GM12878 (cell line): ENCODE results near the gene LPCAT3. TPM values are rescaled to one million over a fixed set of nuclear protein-coding genes. Genes with fewer than 3 reads are reported as not detected.

Experiments
- ATAC-seq: fragments of 200-7000 bp; cut with Tn5 transposase; 3 replicates; pipeline ENCODE4 v1.9.1; 2020; ENCODE audit warnings: mild to moderate bottlenecking, moderate library complexity
- BruUV-seq: library from RNA; stranded (reverse); fragments of 400-500 nt; replicated peaks from 2 replicates; lab custom pipeline; 2021; lab: Mats Ljungman, UMichigan
- CTCF ChIA-PET: fragments of 300-600 bp; sonication (Branson Sonifier 250); formaldehyde crosslinking; extraction: SDS; loops from one replicate; lab custom pipeline; 2021; ENCODE audit warnings: inconsistent platforms; lab: Yijun Ruan, JAX
- POLR2A ChIA-PET: fragments of 350-600 bp; formaldehyde crosslinking; extraction: SDS; loops from one replicate; lab custom pipeline; 2021; ENCODE audit warnings: inconsistent platforms; lab: Charles Lee
- RAD21 ChIA-PET: fragments of 300-600 bp; sonication (Branson Sonifier 250); formaldehyde crosslinking; loops from one replicate; lab custom pipeline; 2023; ENCODE audit warnings: antibody characterized with exemption; ENCODE audit not compliant: unreplicated experiment; lab: Charles Lee
- SMC1A ChIA-PET: fragments of 300-600 bp; sonication (Branson Sonifier 250); formaldehyde crosslinking; loops from one replicate; lab custom pipeline; 2023; ENCODE audit not compliant: unreplicated experiment, uncharacterized antibody; lab: Charles Lee
- DNase-seq: peaks from one replicate; pipeline ENCODE4 v3.0.0-alpha.2; 2011; ENCODE audit warnings: low read depth, low spot score
- FAIRE-seq: peaks from 3 replicates; lab custom pipeline; 2011; peaks lifted over from hg19 to GRCh38; lab: Jason Lieb, UNC
- H2AFZ ChIP-seq: 2 replicates; pipeline ENCODE4 v1.6.0; 2011; ENCODE audit warnings: low read depth, low read length, control low read depth; ENCODE audit not compliant: control insufficient read depth
- H3K27ac ChIP-seq: 2 replicates; pipeline ENCODE4 v1.5.1; 2011; ENCODE audit warnings: control low read depth; ENCODE audit not compliant: control insufficient read depth, insufficient read depth
- H3K27me3 ChIP-seq, 2 experiments: replicated peaks in 1 of 2; 2 replicates each; pipeline versions ENCODE4 v1.6.0 to v1.6.1; 2011; ENCODE audit warnings: low read length in 1 of 2; ENCODE audit not compliant: control insufficient read depth in 2 of 2, insufficient read depth in 2 of 2
- H3K36me3 ChIP-seq, 2 experiments: 2 replicates each; pipeline ENCODE4 v1.5.1; 2011; ENCODE audit warnings: low read length in 1 of 2; ENCODE audit not compliant: control insufficient read depth in 2 of 2, insufficient read depth in 2 of 2
- H3K4me1 ChIP-seq: 2 replicates; pipeline ENCODE4 v1.6.1; 2011; ENCODE audit warnings: mild to moderate bottlenecking, low read length, moderate library complexity, mixed read lengths; ENCODE audit not compliant: control insufficient read depth, insufficient read depth
- H3K4me2 ChIP-seq: 2 replicates; pipeline ENCODE4 v1.6.0; 2011; ENCODE audit warnings: control low read depth; ENCODE audit not compliant: control insufficient read depth, insufficient read depth
- H3K4me3 ChIP-seq: fragments of 200-600 bp; sonication (generic); 2 replicates; pipeline ENCODE4 v1.5.1; 2016
- H3K79me2 ChIP-seq: 2 replicates; pipeline ENCODE4 v1.6.0; 2011; ENCODE audit warnings: low read length; ENCODE audit not compliant: control insufficient read depth, insufficient read depth
- H3K9ac ChIP-seq: 2 replicates; pipeline ENCODE4 v1.8.0; 2011; ENCODE audit warnings: low read length, control low read depth, mixed read lengths; ENCODE audit not compliant: control insufficient read depth, insufficient read depth
- H3K9me3 ChIP-seq: replicated peaks from 3 replicates; pipeline ENCODE4 v1.5.1; 2011; ENCODE audit warnings: mild to moderate bottlenecking, low read length; ENCODE audit not compliant: control insufficient read depth, insufficient read depth
- H4K20me1 ChIP-seq: 2 replicates; pipeline ENCODE4 v1.6.0; 2011; ENCODE audit not compliant: control insufficient read depth, insufficient read depth
- ELK1 ChIP-seq: IDR thresholded peaks from 2 replicates; pipeline ENCODE4 v1.6.1; 2012; ENCODE audit warnings: low read depth, low read length, improper control_type of control experiment
- ETV6 ChIP-seq, 2 experiments: fragments of 450-650 bp in 1 of 2; IDR thresholded peaks in 1 of 2; conservative IDR thresholded peaks in 1 of 2; 2 replicates each; pipeline ENCODE4 v1.6.1; 2014; ENCODE audit warnings: antibody characterized with exemption in 1 of 2, borderline replicate concordance in 1 of 2, low read depth in 1 of 2, mild to moderate bottlenecking in 1 of 2, moderate library complexity in 1 of 2
- EZH2 ChIP-seq: IDR thresholded peaks from 2 replicates; pipeline ENCODE4 v1.6.1; 2012; ENCODE audit warnings: low read depth, mild to moderate bottlenecking, control low read depth, inconsistent platforms, low read length, borderline replicate concordance; ENCODE audit not compliant: control insufficient read depth
- POLR2AphosphoS5 ChIP-seq: IDR thresholded peaks from 2 replicates; pipeline ENCODE4 v1.6.1; 2011; ENCODE audit warnings: mild to moderate bottlenecking, low read length, inconsistent platforms
- RFX5 ChIP-seq: IDR thresholded peaks from 2 replicates; pipeline ENCODE4 v1.6.1; 2011; ENCODE audit warnings: low read depth, low read length, improper control_type of control experiment
- SIX5 ChIP-seq: IDR thresholded peaks from 2 replicates; pipeline ENCODE4 v1.6.1; 2011; ENCODE audit warnings: mild to moderate bottlenecking, low read depth, low read length, moderate library complexity; ENCODE audit not compliant: severe bottlenecking
- ZBTB4 ChIP-seq: fragments of 450-650 bp; formaldehyde crosslinking; IDR thresholded peaks from 2 replicates; pipeline ENCODE4 v1.4.0; 2022; ENCODE audit warnings: mild to moderate bottlenecking, moderate library complexity
- WGBS: methylation state at CpG from one replicate; pipeline ENCODE4 v1.1.6; 2016; ENCODE audit warnings: low lambda C conversion rate; ENCODE audit not compliant: insufficient replicate concordance, insufficient coverage; ENCODE audit errors: missing lambda C conversion rate; 5-methylcytosine and 5-hydroxymethylcytosine counted together
- in situ Hi-C: fragments of 300-500 bp; cut with MboI; formaldehyde crosslinking; loops from 9 replicates; pipeline ENCODE4 v1.14.3; 2018; ENCODE audit warnings: mixed read lengths
- intact Hi-C: fragments of 100-400 bp; cut with micrococcal nuclease; formaldehyde crosslinking; loops from one replicate; pipeline ENCODE4 v1.14.2; 2022; ENCODE audit not compliant: unreplicated experiment
- polyA plus RNA-seq, 11 experiments: library from polyadenylated mRNA; depleted of rRNA in 4 of 11; unstranded in 6 of 11; stranded (reverse) in 5 of 11; fragments of >200 nt; fragmentation: Nextera tagmentation in 4 of 11; fragmentation: Illumina TruSeq in 1 of 11; extraction: Ambion mirVana in 4 of 11; extraction: Trizol in 1 of 11; gene quantifications; 1 replicate in 1 of 11; 2 replicates in 10 of 11; pipeline versions ENCODE4 v1.2.1 to v1.2.3, GENCODE V29; 2011 to 2016; ENCODE audit warnings: inconsistent platforms in 2 of 11, missing spikeins in 2 of 11, low read depth in 1 of 11
- total RNA-seq, 4 experiments: library from RNA; depleted of rRNA in 3 of 4; stranded (reverse); fragments of >200 nt in 3 of 4; fragmentation: Illumina TruSeq in 1 of 4; extraction: Trizol in 1 of 4; gene quantifications; 2 replicates each; pipeline versions ENCODE4 v1.2.1 to v1.2.3, GENCODE V29; 2013 to 2021

LPCAT3 gene
- total and polyA plus RNA-seq, 10 of the 15 experiments (the other 5 are each of a cell fraction or from before 2014, with no cell fraction given), result 2.6 to 48.3 (median 23.0) TPM

DNA sequence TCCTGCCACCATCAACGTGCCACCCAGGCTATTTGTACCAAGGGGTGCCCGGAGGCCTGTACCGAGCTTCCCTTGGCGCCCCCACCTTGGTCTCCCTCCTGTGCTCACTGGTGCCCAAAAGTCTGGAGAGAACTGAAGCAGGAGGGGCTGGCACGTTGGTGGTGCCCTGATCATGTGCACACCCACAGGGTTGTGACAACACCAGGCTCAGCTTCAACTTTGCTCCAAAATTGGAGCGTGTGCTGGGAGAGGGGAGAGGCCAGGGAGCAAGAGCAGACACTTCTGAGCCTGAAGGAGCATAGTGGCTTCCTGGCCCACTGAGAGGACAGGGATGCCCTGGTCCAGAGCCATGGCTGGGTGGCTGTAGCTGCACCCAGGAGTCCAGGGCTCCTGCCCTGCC is 13.0 kb upstream of the LPCAT3 start:
- ChIA-PET RAD21 (no interaction called here), SMC1A (no interaction called here), CTCF (no interaction called here), POLR2A (no interaction called here)
- BruUV-seq, result no TSS peak
- in situ Hi-C loops, result no loop called here
- ATAC-seq (no peak), DNase-seq (no peak), FAIRE-seq (no peak)
- no peaks in the 10 kb centered on the region for H4K20me1 ChIP-seq
- H3K36me3 ChIP-seq, result no peaks in the 10 kb centered on the region
- no peak overlapping the region for H3K27ac ChIP-seq
- no peak overlapping the region for H3K4me2 ChIP-seq
- no peaks in the 10 kb centered on the region for H3K4me1 ChIP-seq
- H3K4me3 ChIP-seq, result no peak overlapping the region
- no peak overlapping the region for H3K9ac ChIP-seq
- H3K9me3 ChIP-seq, result no peaks in the 10 kb centered on the region
- TF ChIP-seq ZBTB4 (CRISPR knock-in tag) (no peak), RFX5 (no peak)
- intact Hi-C loops, result no loop called here
- H3K79me2 ChIP-seq, result no peaks in the 10 kb centered on the region
- 36% methylated on average over 6 of the region's 6 CpGs for WGBS
- H2AFZ ChIP-seq, result no peak overlapping the region
- no peaks in the 10 kb centered on the region for H3K27me3 ChIP-seq

DNA sequence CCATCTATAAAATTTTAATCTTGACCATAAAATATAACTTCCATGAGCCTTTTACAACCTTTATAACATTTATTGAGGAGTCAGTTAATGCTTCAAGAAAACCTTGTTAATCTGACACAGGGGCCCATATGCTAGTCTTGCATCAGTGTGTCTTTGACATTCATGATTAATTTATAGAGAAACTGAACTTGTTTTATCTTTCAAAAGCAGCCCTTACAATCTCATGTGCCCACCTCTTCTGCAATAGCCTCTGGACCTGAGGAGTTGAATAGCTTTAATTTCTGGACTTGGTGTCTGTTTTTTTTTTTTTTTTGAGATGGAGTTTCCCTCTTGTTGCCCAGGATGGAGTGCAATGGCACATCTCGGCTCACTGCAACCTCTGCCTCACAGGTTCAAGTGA is 8.6 kb upstream of the LPCAT3 start:
- H3K79me2 ChIP-seq, result no peaks in the 10 kb centered on the region
- H3K9me3 ChIP-seq, result no peaks in the 10 kb centered on the region
- no peak overlapping the region for H3K4me2 ChIP-seq
- CTCF ChIA-PET, result no interaction called here
- no peak overlapping the region for H3K4me3 ChIP-seq
- in situ Hi-C loops (no loop called here), intact Hi-C loops (no loop called here)
- 45% methylated on average over 1 of the region's 1 CpG for WGBS
- no peak overlapping the region for H3K27ac ChIP-seq
- no peaks in the 10 kb centered on the region for H3K36me3 ChIP-seq
- H3K27me3 ChIP-seq, result no peaks in the 10 kb centered on the region
- no peak overlapping the region for H3K9ac ChIP-seq
- no peaks in the 10 kb centered on the region for H3K4me1 ChIP-seq
- DNase-seq (no peak), FAIRE-seq (no peak), ATAC-seq (no peak)
- H4K20me1 ChIP-seq, result no peaks in the 10 kb centered on the region
- no peak overlapping the region for H2AFZ ChIP-seq
- POLR2A ChIA-PET, result no interaction called here
- RAD21 ChIA-PET, result no interaction called here
- BruUV-seq, result no TSS peak
- SMC1A ChIA-PET, result interaction anchor here (1.2 kb wide), 1 partner anchor 64 kb away, joined by 5 read pairs; no protein-coding TSS in a partner anchor
- TF ChIP-seq POLR2AphosphoS5 (no peak), ELK1 (no peak), ETV6 (conservative IDR thresholded peaks at IDR 0.05 in 1 of 2, IDR thresholded peaks at IDR 0.05 in 1 of 2; ENCODE audit: borderline replicate concordance in 1 of 2, low read depth in 1 of 2) (no peak), SIX5 (no peak), EZH2 (no peak)
